ENCODE data around the gene ADAM22.

- TF ChIP-seq, protein P1, sequence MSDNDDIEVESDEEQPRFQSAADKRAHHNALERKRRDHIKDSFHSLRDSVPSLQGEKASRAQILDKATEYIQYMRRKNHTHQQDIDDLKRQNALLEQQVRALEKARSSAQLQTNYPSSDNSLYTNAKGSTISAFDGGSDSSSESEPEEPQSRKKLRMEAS (IDR thresholded peaks at IDR 0.05), result no peak
- TF ChIP-seq CTCF (IDR thresholded peaks at IDR 0.05; ENCODE audit: low read depth, low read length, missing input control) (no peak), RAD21 (IDR thresholded peaks at IDR 0.05) (no peak), TAF1 (conservative IDR thresholded peaks at IDR 0.05) (no peak), GABPA (IDR thresholded peaks at IDR 0.05 in 1 of 2, conservative IDR thresholded peaks at IDR 0.05 in 1 of 2) (no peak), FOXA1 (IDR thresholded peaks at IDR 0.05) (no peak)
- TF ChIP-seq, protein P2, sequence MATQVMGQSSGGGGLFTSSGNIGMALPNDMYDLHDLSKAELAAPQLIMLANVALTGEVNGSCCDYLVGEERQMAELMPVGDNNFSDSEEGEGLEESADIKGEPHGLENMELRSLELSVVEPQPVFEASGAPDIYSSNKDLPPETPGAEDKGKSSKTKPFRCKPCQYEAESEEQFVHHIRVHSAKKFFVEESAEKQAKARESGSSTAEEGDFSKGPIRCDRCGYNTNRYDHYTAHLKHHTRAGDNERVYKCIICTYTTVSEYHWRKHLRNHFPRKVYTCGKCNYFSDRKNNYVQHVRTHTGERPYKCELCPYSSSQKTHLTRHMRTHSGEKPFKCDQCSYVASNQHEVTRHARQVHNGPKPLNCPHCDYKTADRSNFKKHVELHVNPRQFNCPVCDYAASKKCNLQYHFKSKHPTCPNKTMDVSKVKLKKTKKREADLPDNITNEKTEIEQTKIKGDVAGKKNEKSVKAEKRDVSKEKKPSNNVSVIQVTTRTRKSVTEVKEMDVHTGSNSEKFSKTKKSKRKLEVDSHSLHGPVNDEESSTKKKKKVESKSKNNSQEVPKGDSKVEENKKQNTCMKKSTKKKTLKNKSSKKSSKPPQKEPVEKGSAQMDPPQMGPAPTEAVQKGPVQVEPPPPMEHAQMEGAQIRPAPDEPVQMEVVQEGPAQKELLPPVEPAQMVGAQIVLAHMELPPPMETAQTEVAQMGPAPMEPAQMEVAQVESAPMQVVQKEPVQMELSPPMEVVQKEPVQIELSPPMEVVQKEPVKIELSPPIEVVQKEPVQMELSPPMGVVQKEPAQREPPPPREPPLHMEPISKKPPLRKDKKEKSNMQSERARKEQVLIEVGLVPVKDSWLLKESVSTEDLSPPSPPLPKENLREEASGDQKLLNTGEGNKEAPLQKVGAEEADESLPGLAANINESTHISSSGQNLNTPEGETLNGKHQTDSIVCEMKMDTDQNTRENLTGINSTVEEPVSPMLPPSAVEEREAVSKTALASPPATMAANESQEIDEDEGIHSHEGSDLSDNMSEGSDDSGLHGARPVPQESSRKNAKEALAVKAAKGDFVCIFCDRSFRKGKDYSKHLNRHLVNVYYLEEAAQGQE (IDR thresholded peaks at IDR 0.05), result no peak
Measured at GRCh38 chr7:88109612-88110011, 175.6 kb downstream of the ADAM22 start.

Measured in liver (tissue), 3 donors.